Ammon's horn (tissue), 1 donor: ENCODE results near the gene WNT7B.

Experiments used
- DNase-seq: peaks from one replicate; pipeline ENCODE4 v3.0.0-alpha.2; 2016; ENCODE audit warnings: low spot score

The WNT7B gene

DNA sequence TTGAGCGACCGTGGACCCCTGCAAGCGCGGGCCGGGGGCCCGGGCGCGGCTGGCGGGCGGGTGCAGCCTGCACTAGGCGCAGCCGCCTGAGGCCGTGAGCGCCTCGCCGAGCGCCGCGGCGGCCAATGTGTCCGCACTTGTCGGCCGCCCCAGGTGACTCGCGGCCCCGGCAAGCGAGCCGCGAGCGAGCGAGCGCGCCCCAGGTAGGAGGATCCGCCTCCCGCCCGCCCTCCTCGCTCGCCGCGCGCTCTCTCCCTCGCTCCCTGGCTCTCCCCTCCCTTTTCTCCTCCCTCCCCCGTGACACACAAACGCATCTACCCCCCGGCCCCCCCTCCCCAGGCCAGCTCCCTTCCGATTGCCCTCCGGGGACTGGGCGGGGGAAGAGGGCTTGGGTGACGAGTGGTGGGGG, at the start of gene WNT7B:
Gene WNT7B, minus strand, starts transcription at position 160 of the 409 bp plus-strand sequence. CDS start 408 bp downstream, outside the sequence.
- DNase-seq, result no peak

DNA sequence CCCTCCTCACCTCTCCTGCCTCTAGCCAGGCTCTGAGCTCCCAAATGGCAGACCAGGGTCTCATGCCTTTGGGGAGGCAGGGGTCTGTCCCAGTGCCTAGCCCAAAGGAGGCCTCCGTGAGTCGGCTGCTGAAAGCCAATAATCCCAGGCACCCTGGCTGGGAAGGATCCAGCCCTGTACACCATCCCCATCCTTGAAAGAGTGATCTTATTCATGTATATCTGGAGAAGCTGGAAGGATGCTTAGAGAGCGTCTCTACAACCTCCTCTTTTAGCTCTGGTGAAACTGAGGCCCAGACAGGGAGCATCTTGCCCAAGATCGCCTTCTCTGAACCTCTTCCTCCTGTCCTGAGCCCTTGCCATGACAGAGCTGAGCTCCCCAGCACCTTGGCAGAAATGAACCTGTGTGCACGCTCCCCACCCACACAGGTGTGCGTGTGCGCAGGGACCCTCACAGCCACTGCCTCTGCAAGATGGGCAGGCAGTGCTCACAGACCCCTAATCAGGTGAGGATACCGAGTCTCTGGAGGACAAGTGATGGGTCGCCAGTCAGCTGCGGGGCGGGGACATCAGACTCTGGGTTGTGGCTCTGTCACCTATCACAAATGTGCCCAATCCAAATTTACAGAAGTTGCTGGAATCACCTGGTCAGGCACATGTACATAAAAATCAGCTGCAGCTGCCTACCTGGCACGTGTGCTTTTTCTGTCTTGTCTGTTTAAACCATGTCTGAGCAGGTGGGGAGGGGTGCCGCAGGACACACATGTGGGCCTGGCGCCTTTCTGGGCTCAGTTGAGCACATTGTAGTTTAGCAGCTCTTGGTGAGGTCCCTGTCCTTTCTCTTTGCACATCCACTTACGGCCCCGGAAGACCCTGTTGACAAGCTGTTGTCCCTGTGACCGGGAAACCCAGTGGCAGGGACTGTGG, 49.3 kb upstream of the WNT7B start:
- no peak for DNase-seq

DNA sequence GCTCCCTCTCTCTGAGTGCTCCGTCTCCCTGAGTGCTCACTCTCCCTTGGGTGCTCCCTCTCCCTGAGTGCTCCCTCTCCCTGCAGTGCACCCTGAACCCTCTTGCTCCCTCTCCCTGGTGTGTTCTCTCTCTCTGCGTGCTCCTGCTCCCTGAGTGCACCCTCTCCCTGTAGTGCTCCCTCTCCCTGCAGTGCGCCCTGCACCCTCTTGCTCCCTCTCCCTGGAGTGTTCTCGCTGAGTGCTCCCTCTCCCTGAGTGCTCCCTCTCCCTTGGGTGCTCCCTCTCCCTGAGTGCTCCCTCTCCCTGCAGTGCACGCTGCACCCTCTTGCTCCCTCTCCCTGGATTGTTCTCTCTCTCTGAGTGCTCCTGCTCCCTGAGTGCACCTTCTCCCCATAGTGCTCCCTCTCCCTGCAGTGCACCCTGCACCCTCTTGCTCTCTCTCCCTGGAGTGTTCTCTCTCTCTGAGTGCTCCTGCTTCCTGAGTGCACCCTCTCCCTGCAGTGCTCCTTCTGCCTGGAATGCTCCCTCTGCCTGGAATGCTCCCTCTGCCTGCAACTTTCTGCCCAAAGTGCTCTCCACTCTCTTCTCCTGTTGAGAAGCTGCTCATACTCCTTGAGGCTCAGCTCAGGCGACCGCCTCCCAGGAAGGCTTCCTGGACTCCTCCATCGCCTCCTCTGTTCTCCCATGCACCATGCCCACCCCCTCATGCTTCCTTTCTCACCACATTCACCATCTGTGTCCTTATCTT, 48.4 kb upstream of the WNT7B start:
- DNase-seq, result no peak

DNA sequence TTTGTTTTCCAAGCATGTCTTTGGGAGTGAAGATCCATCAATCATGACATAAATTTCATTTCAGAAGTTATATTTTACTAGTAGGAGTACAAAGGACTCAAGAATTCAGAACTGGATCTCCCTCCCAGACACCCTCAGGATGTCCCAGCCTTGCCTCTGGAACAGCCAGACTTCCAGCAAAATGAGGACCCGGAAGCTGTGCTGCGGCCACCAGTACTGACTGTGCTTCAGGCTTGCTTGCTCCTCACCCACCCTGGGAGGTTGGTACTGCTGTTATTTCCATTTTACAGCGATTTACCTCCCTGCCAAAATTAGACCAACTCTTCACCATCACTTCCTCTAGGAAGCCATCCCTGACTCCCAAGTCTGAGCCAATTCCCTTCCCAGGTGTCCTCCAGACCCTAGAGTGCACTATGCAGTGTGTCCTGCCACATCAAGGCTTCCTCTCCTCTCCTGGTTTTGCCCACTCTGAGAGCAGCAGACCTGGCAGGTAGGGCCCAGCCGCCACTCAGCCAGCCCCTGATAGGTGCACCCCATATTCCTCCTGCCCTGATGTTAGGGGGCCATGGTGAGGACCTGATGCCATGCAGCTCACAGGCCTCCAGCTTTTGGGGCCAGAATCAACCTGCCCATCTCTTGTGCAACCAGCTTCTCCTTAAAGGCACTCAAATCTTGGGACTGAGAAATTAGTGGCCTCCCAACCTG, 47.3 kb upstream of the WNT7B start:
- DNase-seq, result no peak

DNA sequence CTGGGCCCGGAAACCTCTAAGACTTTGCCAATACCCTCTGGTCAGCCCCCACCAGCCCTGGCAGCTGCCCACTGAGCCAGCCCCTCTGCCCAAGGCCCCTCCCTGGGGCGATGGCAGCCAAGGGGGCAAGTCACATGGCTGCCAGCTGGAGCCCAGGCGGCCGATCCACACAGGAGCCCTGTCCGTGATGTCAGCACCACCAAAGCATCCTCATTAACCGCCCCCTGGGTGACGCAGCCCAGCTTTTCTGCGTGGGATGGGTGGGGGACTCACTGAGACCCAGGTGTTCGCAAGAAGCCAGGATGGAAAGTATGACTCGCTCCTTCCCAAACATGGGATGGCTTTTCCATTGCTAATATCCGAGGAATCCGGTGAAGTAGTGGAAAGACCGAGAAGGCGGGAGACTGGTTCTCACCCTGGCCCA, 46.6 kb upstream of the WNT7B start:
- no peak for DNase-seq

DNA sequence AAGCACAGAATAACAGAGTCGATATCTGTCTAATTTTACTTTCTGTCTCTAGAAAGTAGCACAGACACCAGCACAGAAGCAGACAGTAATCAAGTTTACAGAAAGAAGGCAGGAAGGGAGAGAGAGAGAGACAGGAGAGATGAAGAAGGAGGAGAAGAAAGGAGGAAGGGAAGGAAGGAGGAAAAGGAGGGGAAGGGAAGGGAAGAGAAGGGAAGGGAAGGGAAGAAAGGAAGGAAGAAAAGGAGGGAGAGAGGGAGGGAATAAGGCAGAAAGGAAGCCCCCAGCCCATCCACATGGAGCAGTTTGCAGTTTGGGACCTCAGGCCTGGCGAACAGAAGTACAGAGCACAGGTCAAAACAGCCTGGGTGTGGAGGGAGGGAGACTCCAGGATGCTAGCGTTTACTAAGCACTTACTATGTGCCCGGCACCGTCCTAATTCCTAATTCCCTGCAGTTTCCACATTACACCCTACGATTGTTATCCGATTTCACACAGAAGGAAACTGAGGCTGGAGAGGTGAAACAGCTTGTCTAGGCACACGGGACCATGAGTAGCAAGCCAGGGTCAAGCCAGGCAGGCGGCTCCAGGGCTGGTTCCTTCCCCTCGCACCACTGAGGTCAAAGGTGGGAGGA, 46.0 kb upstream of the WNT7B start:
- DNase-seq, result no peak

DNA sequence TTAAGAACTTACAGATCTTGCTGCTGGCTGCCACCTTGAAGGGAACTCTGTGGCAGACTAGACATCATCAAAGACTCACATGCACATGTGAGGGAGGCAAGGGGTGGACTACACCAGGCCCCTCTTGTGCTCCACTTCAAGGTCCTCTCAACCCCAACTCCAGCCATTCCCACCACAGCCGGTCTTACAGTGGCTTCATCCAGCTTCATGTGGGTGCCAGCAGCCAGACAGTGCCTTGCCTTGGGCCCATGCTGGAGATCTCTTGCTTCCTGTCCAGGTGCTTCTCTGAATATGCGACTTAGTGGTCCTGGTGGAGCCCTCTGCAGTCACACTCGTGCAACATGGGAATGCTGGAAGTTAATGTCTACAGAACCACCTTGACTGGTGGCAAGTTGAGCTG, 44.6 kb upstream of the WNT7B start:
- DNase-seq, result no peak

DNA sequence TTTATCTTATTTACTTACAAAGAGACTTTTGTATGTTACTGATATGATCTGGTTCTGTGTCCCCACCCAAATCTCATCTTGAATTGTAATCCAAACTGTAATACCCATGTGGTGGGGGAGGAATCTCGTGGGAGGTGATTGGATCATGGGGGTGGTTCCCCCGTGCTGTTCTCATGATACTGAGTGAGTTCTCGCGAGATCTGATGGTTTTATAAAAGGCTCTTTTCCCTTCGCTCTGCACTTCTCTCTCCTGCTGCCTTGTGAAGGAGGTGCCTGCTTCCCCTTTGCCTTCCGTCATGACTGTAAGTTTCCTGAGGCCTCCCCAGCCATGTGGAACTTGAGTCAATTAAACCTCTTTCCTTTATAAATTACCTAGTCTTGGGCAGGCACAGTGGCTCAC, 42.4 kb upstream of the WNT7B start:
- no peak for DNase-seq

DNA sequence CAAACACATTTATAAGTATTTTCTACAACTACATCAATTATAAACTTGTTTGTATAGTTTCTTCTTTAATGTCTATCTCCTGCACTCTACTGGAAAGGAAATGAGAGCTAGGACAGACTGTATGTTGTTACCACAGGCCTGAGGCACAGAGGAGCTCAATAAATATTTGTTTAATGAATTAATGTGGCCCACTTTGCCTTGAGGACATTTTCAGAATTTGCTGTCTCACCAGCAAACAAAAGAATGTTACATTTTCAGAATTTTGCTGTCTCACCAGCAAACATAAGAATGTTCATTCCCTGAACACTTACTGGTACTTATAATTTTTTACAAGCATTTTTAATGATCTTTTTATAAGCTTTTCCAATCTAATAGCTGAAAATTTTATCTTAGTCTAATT, 41.9 kb upstream of the WNT7B start:
- no peak for DNase-seq

DNA sequence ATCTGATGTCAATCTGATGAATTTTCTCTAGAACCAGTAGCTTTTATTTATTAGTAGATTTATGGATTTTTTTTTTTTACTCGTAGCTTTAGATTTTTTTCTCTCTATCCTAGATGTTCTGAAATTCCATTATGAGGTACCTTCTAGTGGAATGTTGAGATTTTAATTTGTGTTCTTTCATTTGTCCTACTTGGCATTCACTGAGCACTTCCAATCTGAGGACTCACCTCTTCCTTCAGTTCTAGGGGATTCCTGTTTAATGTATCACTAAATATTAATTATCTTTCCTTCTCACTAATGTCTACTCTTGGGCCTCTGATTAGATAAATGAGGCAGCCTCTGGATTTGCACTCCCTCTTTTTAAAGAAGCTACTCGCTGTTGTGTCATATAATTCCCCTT, 40.2 kb upstream of the WNT7B start:
- no peak for DNase-seq

DNA sequence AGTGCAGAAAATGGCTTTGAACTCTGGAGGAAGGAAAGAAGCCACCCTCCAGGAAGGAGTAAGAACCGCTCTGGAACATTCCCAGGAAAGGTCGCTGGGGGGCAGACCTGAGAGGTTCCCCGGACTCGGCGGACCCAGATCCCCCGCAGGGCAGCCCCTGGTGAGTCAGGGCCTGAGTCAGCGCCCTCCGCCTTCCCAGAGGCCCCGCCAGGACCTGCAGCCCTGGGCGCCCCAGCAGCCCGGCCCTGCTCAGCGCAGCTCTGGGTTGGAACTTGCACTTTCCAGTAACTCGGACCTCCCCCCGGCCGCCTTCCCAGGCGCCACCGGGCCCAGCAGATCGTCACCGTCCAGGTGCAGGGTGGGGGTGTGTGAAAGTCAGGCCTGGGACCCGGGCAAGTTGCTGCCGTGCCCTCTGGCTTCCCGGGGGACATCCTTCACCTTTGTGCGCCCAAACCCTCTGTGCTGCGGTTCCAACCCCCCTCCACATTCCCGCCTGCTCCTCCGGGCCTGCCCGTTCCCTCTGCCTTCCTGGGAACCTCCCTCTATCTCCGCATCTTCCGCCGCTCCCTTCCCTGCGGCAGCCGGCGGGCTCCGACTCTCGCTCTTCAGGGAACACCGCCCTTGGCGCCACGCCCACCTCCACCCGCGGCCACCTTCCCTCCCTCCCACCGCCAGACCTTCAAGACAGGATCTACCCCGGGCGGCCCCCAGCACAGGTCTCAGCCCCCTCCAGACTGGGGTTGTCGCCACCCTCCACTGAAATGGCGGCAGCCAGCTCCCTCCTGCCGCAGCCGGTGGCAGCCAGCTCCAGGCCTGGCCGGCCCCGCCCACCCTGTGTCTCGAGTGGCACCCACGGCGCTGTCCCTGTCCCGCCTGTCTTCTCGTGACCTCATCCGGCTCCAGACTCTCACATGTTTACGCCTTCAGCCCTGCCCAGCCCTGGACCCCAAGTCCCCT, 36.8 kb upstream of the WNT7B start:
- DNase-seq, result peak; percentile 78

DNA sequence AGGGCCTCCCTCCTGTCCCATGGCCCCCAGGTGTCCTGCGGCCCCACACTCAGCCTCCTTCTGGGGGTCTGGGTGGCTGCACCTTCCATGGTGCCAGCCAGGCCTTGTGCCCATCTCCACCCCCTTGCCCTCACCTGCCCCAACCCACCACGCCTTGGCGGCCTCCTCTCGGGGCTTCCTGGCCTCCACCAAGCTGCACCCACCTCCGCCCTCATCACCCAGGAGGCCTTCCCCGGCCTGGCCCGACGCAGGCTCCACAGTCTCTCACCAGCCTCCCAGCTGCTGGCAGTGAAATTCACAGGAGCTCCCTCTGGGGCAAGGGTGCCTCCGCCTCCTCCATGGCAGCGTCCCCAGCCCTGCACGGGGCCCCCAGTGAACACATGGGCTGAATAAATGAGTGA, 35.9 kb upstream of the WNT7B start:
- DNase-seq, result no peak

DNA sequence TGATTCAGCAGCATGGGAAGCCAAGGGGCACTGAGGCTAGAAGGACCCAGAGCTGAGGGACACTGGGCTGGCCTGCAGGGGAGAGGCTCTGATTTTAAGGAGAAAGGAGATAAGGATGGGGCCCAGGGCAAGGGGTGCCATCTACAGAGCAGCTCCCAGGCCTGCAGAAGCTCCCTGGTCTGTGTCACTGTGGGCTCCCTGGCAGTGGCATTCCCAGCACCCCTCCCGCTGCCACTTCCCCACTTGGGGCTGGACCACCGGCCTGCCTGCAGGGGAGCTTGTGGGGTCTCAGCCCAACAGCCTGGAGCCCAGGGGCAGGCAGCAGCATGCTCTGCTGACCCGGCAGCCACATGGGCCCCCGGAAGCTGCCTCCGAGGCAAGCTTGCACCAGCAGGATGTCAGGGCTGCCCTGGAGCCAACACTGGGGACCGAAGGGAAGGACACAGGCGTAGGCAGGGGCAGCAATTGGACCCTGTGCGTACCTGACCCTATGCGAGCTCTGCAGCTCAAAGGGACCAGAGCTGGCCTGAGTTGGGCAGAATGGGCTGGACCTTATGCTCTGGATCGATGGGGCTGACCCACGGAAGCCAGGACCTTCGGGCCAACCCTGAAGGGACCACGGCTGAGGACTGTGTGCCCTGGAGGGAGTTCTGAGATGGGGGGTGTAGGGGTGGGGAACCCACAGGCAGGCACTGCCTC, 35.4 kb upstream of the WNT7B start:
- no peak for DNase-seq

DNA sequence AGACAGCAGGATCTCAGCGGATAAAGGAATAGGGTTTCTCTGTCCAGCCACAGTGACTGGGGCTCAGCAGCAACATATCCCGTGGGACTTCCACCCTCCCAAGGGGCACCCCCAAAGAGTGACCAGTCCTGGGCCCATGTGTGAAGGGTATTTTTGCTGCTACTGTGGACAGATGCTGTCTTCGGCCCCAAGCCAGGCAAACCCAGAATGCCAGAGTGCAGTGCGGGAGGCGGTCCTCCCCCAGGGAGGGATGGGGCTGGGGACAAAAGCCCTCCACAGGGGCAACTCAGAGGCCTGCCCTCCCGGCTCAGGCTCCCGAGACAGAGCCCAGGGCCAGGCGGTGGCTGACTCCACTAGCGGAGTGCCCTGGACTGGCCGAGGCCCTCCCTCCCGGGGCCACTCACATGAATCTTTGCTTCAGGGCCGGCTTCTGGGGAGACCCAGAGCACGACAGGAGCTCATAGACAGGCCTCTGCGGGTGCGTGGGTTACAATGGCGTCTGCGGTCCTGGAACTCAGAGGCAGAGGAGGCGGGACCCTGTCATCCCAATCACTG, 34.7 kb upstream of the WNT7B start:
- DNase-seq, result no peak

DNA sequence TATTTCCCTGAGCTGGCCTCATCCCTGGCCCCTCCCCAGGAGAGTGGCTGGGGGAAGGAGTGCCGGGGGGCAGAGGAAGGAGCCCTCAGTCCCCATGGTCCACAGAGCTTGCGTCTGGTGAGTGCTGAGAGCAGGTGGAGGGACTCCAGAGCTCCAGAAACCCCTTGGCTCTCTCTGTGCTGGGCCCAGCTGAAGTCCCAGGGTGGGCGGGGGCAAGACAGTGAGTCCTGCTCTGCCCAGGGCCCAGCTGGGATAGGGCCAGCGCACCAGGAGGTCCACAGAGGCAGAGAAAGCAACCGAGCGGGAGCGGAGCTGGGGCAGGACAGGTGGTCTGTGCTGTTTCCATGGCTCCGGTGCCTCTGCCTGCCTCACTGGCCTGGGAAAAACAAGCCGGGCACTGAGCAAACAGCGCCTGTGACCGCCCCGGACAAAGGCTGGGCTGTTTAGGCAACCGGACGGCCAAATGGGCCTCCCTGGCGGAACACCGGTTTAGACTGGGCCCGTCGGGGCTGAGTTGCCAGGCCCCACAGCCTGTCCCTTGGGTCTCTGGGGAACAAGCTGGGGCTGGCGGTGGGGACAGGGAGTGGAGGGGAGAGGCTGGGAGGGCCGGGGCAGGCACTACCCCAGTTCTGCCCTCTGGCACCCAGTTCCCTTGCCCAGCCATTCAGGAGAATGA, 34.1 kb upstream of the WNT7B start:
- peak; percentile 86 for DNase-seq

DNA sequence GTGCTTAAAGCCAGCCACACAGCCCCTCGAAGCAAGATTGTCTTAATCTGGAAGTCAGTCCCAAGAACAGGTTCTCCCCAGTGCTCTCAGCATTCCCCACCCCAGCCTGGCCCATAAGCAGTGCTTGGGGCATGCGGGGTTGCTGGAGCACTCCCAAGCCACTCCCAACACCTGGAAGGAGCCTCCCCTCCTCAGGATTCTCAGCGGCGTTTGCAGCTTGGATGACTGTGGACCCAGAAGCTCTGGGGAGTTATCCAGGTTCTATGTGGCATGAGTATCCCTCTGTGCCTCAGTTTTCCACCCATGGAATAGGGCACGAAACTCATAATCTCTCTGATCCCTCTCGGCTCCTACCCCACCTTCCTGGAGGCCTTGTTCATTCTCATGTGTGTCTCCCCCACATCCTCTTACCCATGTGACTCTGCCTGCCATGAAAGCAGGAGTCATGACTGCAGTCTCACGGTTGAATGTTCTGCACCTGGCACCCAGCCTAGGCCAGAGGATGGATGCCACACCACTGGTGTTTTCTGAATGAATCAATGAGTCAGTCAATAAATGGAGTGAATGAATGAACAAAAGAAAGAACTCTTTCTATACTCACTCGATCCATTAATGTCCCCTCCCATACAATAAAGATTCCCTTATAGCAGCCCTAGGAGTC, 33.4 kb upstream of the WNT7B start:
- DNase-seq, result no peak

DNA sequence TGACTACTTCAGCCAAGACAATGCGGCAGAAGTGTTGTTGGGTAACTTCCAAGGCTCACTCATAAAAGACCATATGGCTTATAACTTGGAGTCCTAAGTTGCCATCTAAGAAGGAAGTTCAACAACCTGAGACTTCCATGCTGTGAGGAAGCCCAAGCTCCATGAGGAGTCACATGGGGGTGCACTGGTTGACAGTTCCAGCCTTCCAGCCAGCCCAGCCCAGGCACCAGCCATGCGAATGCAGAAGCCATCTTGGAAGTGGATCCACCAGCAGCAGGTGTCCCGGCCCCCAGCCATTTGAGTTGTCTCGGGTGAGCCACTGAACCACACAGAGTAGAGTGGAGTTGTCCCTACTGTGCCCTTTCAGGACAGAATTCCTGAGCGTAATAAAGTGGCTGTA, 32.8 kb upstream of the WNT7B start:
- DNase-seq, result no peak

DNA sequence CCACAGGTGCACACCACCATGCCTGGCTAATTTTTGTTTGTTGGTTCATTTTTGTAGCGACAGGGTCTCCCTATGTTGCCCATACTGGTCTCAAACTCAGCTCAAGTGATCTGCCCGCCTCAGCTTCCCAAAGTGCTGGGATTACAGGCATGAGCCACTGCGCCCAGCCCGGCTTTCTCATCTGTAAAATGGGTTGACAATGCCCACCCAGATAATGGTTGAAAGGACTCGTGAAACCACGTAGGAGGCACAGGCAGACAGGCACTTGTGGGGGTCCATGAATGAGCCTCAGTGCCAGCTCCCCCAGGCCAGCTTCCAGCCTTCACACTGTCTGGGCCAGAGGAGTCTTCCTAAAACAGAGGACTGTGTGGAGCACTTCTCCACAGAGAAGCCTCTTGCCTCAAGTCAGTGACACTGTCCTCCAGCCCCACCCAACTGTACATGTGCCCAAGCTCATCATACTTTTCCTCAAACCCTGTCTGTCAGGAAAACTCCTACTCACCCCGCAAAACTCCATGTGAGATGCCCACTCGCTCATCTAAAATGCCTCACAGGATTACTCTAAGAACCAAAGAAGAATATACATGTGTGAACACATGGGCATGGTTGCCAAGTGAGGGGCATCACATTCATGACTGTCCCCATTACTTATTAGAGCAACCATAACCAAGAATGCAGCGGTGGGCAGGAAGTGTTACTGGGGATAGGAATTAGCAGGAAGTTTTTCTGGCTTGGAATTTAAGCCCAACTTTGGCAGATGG, 32.1 kb upstream of the WNT7B start:
- DNase-seq, result no peak
